Activated T-cell treated with anti-CD3 and anti-CD28 coated beads, Interleukin-2, amount 50 U/mL, for 24 hours (primary cell): ENCODE data around the gene PRKRIP1.

Experiments
- DNase-seq: peaks from one replicate; pipeline ENCODE4 v3.0.0-alpha.2; 2020
- H3K27ac Mint-ChIP-seq: 2 replicates; pipeline ENCODE4 v1.8.0; 2020; ENCODE audit warnings: mild to moderate bottlenecking, mixed read lengths
- H3K27me3 Mint-ChIP-seq: 2 replicates; pipeline ENCODE4 v1.8.0; 2020; ENCODE audit warnings: mixed read lengths
- H3K36me3 Mint-ChIP-seq: 2 replicates; pipeline ENCODE4 v1.8.0; 2020; ENCODE audit warnings: low read depth, mixed read lengths
- H3K4me1 Mint-ChIP-seq: 2 replicates; pipeline ENCODE4 v1.8.0; 2020; ENCODE audit warnings: low read depth, mixed read lengths
- H3K4me3 Mint-ChIP-seq: 2 replicates; pipeline ENCODE4 v1.8.0; 2020; ENCODE audit warnings: mild to moderate bottlenecking, moderate library complexity, mixed read lengths
- H3K9me3 Mint-ChIP-seq: 2 replicates; pipeline ENCODE4 v1.8.0; 2020; ENCODE audit warnings: mixed read lengths

PRKRIP1 gene

DNA sequence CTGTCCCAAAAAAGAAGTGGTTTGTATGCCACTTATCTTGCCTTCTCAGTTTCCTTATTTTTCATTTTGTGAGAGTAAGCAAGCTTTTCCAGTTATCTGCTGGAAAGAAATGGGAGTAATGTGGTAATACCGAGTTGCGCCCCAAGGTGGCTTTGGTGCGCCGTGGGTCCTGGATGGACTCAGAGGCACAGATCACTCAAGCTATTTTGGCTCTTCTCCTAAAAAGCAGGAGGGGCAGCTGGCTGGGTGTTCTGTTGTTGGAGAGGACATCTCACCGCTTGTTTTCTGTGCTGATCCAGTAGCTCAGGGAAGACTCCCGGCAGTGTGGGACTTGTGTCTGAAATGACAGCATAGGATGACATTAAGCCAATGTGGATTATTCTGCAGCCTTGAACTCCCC is 16.4 kb downstream of the PRKRIP1 start:
- no peaks in the 10 kb centered on the region for H3K9me3 Mint-ChIP-seq
- H3K4me1 Mint-ChIP-seq: peaks cover 40% of the 10 kb centered on the region
- peak overlapping the region; percentile 59 for H3K27ac Mint-ChIP-seq
- peaks cover 93% of the 10 kb centered on the region for H3K36me3 Mint-ChIP-seq
- DNase-seq: peak; percentile 55
- H3K4me3 Mint-ChIP-seq: no peak overlapping the region
- H3K27me3 Mint-ChIP-seq: no peaks in the 10 kb centered on the region

DNA sequence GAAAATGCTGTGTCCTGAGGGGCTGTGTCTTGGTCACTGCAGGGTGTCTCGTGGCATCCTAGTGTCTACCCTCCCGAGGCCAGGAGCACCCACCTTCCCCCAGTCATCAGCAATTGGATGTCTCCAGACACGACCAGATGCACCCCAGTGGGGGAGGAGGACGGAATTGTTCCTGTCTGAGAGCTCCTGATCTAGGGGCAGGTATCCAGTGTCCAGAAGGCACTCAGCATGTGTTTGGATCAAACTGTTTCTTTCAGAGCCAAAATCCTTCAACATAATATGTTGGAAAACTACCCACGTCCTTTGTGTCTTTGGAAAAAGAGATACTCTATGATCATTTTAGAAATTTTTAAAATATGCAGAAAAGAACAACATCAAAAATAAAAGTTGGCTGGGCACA is 16.9 kb downstream of the PRKRIP1 start:
- peak overlapping the region; percentile 59 for H3K27ac Mint-ChIP-seq
- peaks cover 89% of the 10 kb centered on the region for H3K36me3 Mint-ChIP-seq
- H3K27me3 Mint-ChIP-seq: no peaks in the 10 kb centered on the region
- H3K4me3 Mint-ChIP-seq: no peak overlapping the region
- DNase-seq: no peak
- peaks cover 37% of the 10 kb centered on the region for H3K4me1 Mint-ChIP-seq
- no peaks in the 10 kb centered on the region for H3K9me3 Mint-ChIP-seq

DNA sequence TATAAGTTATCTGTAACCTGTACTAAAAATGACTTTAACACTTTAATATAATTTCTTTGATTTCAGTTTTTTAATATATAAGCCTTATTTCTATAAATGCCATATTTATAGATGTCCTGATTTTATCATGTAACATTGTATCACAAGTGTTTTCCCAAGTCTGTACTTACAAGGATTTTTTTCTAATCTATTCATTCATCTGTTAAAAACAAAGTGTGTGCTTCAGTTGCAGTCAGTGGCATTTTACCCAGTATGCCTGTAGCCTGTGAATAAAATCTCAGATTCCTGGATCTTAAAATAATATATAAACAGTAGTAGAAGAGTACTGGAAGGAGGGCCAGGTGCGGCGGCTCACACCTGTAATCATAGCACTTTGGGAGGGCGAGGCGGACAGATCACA is 17.4 kb downstream of the PRKRIP1 start:
- H3K27me3 Mint-ChIP-seq: no peaks in the 10 kb centered on the region
- H3K4me3 Mint-ChIP-seq: no peak overlapping the region
- no peaks in the 10 kb centered on the region for H3K9me3 Mint-ChIP-seq
- no peak for DNase-seq
- H3K27ac Mint-ChIP-seq: peak overlapping the region; percentile 66
- peaks cover 42% of the 10 kb centered on the region for H3K4me1 Mint-ChIP-seq
- H3K36me3 Mint-ChIP-seq: peaks cover 89% of the 10 kb centered on the region

DNA sequence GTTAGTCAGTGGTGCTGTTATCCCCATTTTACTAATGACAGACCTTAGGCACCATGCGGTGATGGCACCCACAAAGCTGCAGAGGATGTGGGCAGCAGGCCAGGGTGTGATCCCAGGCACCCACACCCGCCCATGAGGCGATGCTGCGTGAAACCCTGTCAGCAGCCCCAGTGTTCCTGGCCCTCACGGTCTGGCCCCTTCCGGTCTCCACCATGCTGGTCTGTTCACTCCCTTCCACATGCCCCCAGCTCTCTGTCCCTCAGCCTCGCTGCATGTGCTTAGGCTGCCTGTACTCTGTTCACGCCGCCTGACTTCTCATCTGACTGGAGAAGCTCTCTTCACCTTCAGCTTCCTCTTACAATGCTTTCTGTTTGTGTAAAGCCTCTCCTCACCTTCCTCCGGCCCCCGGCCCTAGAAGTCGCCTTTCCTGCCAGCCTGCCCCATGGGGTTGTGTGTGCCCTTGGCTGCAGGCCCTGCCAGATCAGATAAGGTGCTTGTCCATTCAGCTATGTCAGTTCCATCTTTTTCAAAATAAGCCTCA is 19.6 kb downstream of the PRKRIP1 start:
- peaks cover 59% of the 10 kb centered on the region for H3K4me1 Mint-ChIP-seq
- peak overlapping the region; percentile 94 for H3K27ac Mint-ChIP-seq
- H3K27me3 Mint-ChIP-seq: no peaks in the 10 kb centered on the region
- DNase-seq: peak; percentile 78
- no peaks in the 10 kb centered on the region for H3K9me3 Mint-ChIP-seq
- H3K4me3 Mint-ChIP-seq: peak overlapping the region; percentile 55
- peaks cover 87% of the 10 kb centered on the region for H3K36me3 Mint-ChIP-seq

DNA sequence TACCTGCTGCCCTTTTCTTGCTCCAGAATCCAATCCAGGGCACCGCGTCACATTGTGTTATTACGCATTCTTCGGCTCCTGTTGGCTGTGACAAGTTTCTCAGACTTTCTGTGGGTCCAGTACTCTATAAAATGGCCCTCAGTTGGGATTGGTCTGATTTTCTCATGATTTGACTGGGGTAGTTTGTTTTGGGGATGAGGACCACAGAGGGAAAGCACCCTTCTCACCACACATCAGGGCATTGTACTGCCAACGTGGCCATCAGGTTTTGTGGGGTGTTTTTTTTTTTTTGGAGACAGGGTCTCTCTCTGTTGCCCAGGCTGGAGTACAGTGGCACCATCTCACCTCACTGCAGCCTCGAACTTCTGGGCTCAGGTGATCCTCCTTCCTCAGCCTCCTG is 20.2 kb downstream of the PRKRIP1 start:
- H3K9me3 Mint-ChIP-seq: no peaks in the 10 kb centered on the region
- H3K27ac Mint-ChIP-seq: peak overlapping the region; percentile 94
- peaks cover 87% of the 10 kb centered on the region for H3K36me3 Mint-ChIP-seq
- H3K4me1 Mint-ChIP-seq: peaks cover 64% of the 10 kb centered on the region
- H3K27me3 Mint-ChIP-seq: no peaks in the 10 kb centered on the region
- no peak for DNase-seq
- H3K4me3 Mint-ChIP-seq: peak overlapping the region; percentile 55

DNA sequence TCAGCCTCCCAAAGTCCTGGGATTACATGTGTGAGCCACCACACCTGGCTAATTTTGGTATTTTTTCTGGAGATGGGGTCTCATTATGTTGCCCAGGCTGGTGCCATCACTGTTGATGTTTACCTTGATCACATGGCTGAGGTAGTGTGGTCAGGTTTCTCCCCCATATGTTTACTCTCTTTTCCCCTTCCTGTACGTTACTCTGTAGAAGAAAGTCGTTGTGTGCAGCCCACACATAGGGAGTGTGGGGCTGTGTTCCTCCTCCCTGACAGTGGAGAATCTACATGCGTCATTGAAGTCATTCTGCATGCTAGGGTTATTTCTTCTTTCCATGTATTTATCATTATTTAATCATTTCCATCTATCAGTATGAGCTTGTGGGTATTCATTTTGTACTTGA is 20.9 kb downstream of the PRKRIP1 start:
- Mint-ChIP-seq H3K4me1 (peaks cover 68% of the 10 kb centered on the region), H3K27ac (peak overlapping the region; percentile 94), H3K9me3 (no peaks in the 10 kb centered on the region), H3K27me3 (no peaks in the 10 kb centered on the region), H3K36me3 (peaks cover 85% of the 10 kb centered on the region), H3K4me3 (no peak overlapping the region)
- no peak for DNase-seq

DNA sequence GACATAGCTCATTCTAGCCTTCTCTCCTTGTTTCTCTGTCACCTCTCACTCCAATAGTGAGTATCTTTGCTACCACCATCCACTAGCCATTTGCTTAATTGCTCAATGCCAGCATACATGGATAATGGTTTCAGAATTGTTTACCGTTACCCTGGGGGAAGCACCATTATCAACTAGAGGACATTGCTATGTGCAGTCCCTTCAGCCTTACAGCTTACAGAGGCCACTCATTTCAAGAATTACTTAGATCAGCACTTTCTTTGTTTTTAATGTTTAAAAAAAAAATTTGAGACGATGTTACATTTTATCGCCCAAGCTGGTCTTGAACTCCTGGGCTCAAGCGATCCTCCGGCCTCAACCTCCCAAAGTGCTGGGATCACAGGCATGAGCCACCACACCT is 22.4 kb downstream of the PRKRIP1 start:
- no peak overlapping the region for H3K4me3 Mint-ChIP-seq
- H3K4me1 Mint-ChIP-seq: peaks cover 66% of the 10 kb centered on the region
- no peaks in the 10 kb centered on the region for H3K27me3 Mint-ChIP-seq
- no peaks in the 10 kb centered on the region for H3K9me3 Mint-ChIP-seq
- H3K27ac Mint-ChIP-seq: peak overlapping the region; percentile 68
- H3K36me3 Mint-ChIP-seq: peaks cover 82% of the 10 kb centered on the region
- DNase-seq: no peak

DNA sequence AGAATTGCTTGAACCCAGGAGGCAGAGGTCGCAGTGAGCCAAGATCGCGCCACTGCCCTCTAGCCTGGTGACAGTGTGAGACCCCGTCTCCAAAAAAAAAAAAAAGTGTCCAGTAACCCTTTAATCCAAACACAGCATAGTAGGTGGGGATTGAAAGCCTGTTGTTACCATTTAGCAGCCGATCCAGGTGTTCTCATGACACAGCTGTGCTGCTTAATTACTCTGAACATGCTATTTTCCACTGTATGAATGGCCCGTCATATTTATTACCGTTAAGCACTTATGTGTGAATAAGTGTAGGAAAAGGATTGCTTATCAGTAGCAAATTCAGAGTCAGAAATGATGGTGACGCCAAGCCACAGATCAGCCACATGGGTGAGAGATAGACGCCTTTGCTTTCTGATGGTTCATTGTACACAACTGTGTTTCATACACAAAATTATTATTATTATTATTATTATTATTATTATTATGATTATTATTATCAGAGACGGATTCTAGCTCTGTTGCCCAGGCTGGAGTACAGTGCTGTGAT is 25.6 kb downstream of the PRKRIP1 start:
- no peak for DNase-seq
- Mint-ChIP-seq H3K4me1 (peaks cover 69% of the 10 kb centered on the region), H3K36me3 (peaks cover 82% of the 10 kb centered on the region), H3K27me3 (no peaks in the 10 kb centered on the region), H3K27ac (no peak overlapping the region), H3K9me3 (no peaks in the 10 kb centered on the region), H3K4me3 (no peak overlapping the region)

DNA sequence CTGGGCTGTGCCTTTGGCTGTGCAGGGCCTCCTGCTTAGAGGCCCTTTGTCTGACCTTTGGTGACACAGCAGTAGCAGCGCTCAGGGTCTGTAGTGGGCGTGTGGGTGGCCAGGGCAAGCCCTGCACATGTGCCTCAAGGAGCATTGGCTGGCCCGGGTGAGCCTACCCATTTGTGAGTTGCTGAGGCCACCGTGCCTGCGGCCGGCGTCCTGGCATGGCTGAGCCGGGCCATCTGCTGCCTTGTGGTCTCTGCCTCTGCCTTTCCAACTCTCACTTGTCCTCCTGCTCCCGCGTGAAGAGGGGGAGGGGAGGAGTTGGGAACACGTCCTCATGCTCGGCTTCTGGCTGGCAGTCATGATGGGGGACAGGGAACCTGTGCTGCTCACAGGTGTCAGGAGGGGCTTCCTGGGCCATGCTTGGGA is 28.0 kb downstream of the PRKRIP1 start:
- no peaks in the 10 kb centered on the region for H3K9me3 Mint-ChIP-seq
- DNase-seq: no peak
- H3K36me3 Mint-ChIP-seq: peaks cover 79% of the 10 kb centered on the region
- peaks cover 70% of the 10 kb centered on the region for H3K4me1 Mint-ChIP-seq
- peak overlapping the region; percentile 63 for H3K27ac Mint-ChIP-seq
- no peak overlapping the region for H3K4me3 Mint-ChIP-seq
- H3K27me3 Mint-ChIP-seq: no peaks in the 10 kb centered on the region

DNA sequence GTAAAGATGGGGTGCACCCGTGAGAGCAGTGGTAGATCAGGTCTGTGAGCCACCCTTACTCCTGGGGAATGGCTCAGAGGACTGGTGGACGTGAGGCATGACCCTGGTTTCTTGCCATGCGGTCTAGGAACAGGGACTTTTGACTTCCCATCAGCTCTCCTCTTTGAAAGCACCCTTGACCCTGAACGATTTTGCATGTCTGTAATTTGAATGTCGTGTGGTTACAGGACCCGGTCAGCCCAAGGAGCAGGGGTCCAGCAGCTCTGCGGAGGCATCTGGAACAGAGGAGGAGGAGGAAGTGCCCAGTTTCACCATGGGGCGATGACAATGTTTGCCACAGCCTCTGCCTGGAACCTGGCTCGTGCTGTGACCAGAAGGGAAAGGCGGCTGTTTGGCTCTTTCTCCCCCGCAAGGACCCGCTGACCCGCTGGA is 28.6 kb downstream of the PRKRIP1 start:
- Mint-ChIP-seq H3K4me3 (no peak overlapping the region), H3K27me3 (no peaks in the 10 kb centered on the region), H3K4me1 (peaks cover 73% of the 10 kb centered on the region), H3K27ac (peak overlapping the region; percentile 98), H3K9me3 (no peaks in the 10 kb centered on the region), H3K36me3 (peaks cover 79% of the 10 kb centered on the region)
- DNase-seq: no peak

DNA sequence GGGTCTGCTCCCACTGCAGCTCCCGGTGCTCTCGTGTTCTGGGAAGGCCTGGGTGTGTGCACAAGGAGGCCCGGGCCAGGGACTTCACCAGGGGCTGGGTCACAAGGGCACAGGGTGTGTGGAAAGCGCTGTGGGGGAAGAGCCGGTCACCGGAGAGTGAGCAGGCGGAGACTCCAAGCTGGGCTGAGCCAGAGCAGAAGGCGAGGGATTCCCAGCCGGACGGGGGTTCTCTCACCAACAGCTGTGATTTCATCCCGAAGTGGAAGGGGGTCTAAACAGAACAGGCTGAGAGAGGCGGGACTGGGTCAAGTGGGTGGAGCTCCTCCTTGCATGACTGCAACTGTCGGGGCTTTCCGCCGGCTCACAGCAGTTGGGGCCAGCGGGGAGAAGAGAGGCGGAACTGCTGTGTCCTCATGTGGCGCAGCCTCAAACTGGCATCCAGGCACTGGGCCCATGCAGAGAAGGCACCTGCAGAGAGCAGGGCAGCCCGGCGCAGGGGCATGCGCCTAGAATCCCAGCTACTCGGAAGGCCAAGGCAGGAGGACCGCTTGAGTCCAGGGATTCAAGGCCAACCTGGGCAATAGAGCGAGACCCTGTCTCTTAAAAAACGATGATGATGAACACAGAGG is 29.6 kb downstream of the PRKRIP1 start:
- DNase-seq: peak; percentile 88
- peaks cover 70% of the 10 kb centered on the region for H3K4me1 Mint-ChIP-seq
- H3K9me3 Mint-ChIP-seq: no peaks in the 10 kb centered on the region
- peaks cover 69% of the 10 kb centered on the region for H3K36me3 Mint-ChIP-seq
- no peaks in the 10 kb centered on the region for H3K27me3 Mint-ChIP-seq
- H3K4me3 Mint-ChIP-seq: peak overlapping the region; percentile 77
- peak overlapping the region; percentile 98 for H3K27ac Mint-ChIP-seq

DNA sequence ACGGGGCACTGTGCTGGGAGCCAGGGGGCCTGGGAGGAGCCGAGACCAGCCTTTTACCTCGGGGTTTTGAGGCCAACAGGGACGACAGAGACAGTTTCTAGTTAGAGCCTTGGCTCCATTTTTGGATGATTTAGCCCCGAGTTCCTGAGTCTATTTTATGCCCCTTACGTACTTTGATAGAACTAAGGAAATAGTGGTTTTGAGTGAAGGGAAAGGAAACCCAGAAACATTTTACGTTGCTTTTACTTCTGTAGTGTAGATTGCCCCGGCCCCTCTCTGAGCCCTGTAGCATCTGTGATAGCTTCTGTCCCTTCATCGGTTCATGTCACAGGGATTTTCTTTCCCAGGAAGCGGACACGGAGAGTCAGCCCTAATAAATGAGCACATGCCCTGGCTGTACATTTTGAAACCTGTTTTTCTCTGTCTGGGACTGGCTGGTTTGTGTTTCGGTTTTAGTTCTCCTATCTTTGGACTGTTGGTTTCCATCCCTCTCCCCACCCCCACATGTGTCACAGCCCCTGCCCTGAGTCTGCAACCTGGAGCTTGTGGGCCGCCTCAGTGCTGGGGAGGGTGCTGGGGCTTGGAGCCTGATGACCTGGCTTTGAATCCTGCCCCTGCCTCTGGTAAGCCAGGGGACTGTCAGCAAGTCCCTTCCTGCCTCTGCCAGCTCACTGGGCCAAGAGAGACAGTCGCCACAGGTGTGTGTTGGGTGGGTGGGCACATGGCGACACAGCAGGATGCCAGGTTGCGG is 30.3 kb downstream of the PRKRIP1 start:
- Mint-ChIP-seq H3K9me3 (no peaks in the 10 kb centered on the region), H3K36me3 (peaks cover 63% of the 10 kb centered on the region), H3K4me1 (peaks cover 72% of the 10 kb centered on the region), H3K4me3 (peak overlapping the region; percentile 77), H3K27ac (peak overlapping the region; percentile 98), H3K27me3 (no peaks in the 10 kb centered on the region)
- peak; percentile 80 for DNase-seq

DNA sequence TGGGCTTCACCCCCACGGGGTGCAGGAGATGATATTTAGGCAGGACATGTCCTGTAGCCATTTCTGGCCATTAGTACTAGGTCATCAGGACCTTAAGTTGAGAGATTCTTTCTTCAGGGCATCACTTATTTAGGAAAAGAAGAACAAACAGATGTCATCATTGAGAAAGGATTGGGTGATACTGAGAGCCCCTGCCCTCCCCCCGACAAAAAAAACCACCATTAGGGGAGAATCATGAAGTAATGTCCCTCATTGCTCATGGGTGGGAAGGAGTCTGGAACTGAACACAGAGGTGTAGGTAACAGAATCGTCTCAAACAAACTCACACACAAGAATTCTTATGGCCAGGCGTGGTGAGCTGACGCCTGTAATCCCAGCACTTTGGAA is 30.8 kb downstream of the PRKRIP1 start:
- Mint-ChIP-seq H3K36me3 (peaks cover 59% of the 10 kb centered on the region), H3K4me3 (peak overlapping the region; percentile 77), H3K27me3 (no peaks in the 10 kb centered on the region), H3K9me3 (no peaks in the 10 kb centered on the region), H3K27ac (peak overlapping the region; percentile 98), H3K4me1 (peaks cover 74% of the 10 kb centered on the region)
- no peak for DNase-seq

DNA sequence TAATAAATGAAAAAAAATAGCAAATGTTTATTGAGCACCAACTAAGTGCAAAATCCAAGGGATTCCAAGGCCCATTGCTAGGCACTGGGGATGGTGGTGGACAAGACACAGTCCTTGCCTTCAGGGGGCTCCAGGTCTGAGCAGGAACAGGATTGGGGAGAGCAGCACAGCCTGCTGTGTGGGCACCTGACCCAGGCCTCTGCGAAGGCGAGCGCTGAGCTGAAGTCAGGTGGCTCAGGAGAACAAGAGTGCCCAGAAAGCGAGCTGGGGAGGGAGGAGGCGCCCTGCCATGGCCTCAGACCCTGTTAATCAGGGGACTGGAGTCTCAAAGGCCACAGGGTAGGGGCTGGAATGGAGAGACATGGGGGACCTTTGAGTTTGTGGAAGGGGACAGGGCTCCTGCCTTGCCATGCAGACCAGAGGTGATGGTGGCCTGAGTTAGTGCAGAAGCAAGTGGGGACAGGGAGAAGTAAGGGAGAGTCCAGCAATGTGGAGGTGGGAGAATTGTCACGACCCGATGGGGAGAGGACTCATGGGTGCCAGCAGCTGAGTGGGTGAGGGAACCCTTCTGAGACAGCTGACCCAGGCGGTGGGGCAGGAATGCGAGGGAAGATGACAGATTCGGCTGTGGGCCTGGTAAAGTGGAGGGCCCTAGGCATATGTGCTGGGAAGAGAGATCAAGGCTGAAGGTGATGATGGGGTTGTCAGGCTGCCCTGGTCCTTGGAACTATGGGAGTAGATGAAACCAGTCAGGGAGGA is 33.2 kb downstream of the PRKRIP1 start:
- DNase-seq: no peak
- H3K9me3 Mint-ChIP-seq: no peaks in the 10 kb centered on the region
- peaks cover 79% of the 10 kb centered on the region for H3K4me1 Mint-ChIP-seq
- peaks cover 47% of the 10 kb centered on the region for H3K36me3 Mint-ChIP-seq
- no peaks in the 10 kb centered on the region for H3K27me3 Mint-ChIP-seq
- H3K27ac Mint-ChIP-seq: peak overlapping the region; percentile 85
- no peak overlapping the region for H3K4me3 Mint-ChIP-seq
